Stomach (tissue), 4 donors: Measurements from ENCODE around the gene GCK.

Source experiments
- CTCF ChIP-seq, 7 experiments: fragments of 450-650 bp in 4 of 7; fragments of 200-600 bp in 3 of 7; sonication (generic) in 3 of 7; IDR thresholded peaks; one replicate each; pipeline ENCODE4 v1.5.1; 2016 to 2019; ENCODE audit warnings: antibody characterized with exemption in 7 of 7, control low read depth in 2 of 7, mild to moderate bottlenecking in 1 of 7
- EP300 ChIP-seq: sonication (generic); formaldehyde crosslinking; IDR thresholded peaks from one replicate; pipeline ENCODE4 v1.6.1; 2017; ENCODE audit warnings: antibody characterized with exemption
- POLR2AphosphoS5 ChIP-seq, 3 donors: sonication (generic); formaldehyde crosslinking; IDR thresholded peaks; one replicate each; pipeline ENCODE4 v1.6.1; 2016; ENCODE audit warnings: antibody characterized with exemption in 3 of 3

DNA sequence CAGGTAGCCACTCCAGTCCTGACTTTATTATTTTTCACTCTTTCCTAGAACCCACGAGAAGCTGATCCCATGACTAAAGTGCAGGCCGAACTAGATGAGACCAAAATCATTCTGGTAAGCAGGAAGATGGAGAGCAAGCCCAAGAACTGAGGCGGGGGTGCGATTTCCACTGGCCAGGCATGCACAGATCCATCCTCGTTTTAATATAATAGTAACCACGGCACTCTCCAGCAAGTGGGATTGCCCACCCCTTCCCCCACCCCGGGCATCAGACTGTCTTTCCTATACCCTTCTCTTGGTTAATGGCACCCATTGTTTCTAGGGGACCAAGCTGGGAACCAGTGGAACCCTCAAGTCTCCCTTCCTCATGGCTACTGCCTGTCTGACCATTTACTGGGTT is 18.8 kb upstream of the GCK start:
- TF ChIP-seq CTCF (IDR thresholded peaks at IDR 0.05) (no peak), EP300 (no peak), POLR2AphosphoS5 (IDR thresholded peaks at IDR 0.05) (no peak)
